GM13976 (cell line): Measurements from ENCODE around the gene ZNF804A.

Experiments used
- DNase-seq: peaks from one replicate; pipeline ENCODE4 v3.0.0; 2012; ENCODE audit warnings: low spot score
- in situ Hi-C: fragments of 300-500 bp; cut with MboI; formaldehyde crosslinking; loops from one replicate; pipeline ENCODE4 v1.12.0; 2022; ENCODE audit warnings: low sequenced_read_pairs, mixed read lengths, inconsistent platforms; ENCODE audit not compliant: unreplicated experiment
- TF ChIP-seq, protein P1 (sequence below): IDR thresholded peaks from 2 replicates; pipeline ENCODE4 v1.5.1; 2012; ENCODE audit warnings: borderline replicate concordance, mild to moderate bottlenecking; ENCODE audit not compliant: insufficient read depth; ENCODE audit errors: extremely low read depth, missing control alignments, control extremely low read depth

ZNF804A gene

DNA sequence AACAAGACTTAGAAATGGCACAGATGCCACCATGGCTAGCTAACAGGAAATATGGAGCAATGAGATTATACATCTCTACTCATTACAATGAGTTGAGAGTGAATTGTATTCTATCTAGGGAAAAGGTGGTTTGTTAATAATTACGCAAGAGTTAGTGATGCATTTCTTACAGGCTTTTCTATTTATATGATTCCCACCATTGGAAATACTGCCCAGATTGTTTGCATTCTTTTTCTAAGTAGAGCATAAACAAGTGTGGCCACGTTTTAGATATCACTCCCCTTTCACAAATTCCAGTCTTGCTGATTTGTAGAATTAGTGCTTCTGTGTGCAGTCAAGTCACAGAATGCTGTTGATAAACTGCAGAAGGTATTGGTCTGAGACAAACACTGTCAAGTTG is 56.6 kb downstream of the ZNF804A start:
- no peak for DNase-seq
- in situ Hi-C loops: no loop called here
- TF ChIP-seq, protein P1, sequence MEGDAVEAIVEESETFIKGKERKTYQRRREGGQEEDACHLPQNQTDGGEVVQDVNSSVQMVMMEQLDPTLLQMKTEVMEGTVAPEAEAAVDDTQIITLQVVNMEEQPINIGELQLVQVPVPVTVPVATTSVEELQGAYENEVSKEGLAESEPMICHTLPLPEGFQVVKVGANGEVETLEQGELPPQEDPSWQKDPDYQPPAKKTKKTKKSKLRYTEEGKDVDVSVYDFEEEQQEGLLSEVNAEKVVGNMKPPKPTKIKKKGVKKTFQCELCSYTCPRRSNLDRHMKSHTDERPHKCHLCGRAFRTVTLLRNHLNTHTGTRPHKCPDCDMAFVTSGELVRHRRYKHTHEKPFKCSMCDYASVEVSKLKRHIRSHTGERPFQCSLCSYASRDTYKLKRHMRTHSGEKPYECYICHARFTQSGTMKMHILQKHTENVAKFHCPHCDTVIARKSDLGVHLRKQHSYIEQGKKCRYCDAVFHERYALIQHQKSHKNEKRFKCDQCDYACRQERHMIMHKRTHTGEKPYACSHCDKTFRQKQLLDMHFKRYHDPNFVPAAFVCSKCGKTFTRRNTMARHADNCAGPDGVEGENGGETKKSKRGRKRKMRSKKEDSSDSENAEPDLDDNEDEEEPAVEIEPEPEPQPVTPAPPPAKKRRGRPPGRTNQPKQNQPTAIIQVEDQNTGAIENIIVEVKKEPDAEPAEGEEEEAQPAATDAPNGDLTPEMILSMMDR: no peak

- no peak for DNase-seq
- in situ Hi-C loops: no loop called here
Measured at GRCh38 chr2:184677171-184677570, 78.8 kb downstream of the ZNF804A start.

DNA sequence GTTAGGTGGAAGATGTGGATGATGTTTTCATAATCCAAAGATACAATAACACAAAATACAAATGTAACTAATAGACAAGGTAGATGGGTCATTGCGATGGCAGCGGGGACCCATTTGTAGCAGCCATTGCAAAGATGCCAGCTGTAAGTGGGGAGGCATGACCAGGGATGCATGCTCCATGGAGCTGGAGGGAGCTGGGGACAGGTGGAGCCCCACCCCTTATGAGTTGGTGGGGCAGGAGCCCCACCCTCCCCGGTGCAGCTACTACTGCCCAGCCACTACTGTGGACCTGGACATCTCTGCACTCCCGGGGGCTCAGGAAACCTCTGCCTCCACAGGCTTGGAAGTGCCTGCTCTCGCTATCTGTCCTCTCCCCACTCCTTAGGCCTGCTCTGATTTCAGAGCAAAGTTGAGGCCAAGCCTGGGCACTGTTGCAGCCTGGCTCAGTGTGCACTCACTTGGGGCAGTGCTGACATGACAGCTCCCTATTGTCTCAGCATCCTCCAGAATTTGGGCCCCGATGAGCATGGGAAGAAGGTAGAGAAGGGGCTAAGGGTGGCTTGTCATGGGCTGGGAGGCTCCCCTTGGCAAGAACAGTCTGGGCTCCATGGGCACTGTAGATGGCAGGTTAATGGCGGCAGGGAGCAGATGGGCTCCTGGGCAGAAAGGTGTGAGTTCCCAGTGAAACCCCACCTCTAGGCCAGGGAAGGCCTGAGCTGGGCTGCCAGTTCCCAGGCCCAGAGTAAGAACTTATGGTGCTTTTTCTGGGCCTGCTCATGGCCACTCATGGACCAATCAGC is 81.1 kb downstream of the ZNF804A start:
- in situ Hi-C loops: no loop called here
- TF ChIP-seq, protein P1: no peak
- no peak for DNase-seq

More at GRCh38 chr2:184677171-184677570, 78.8 kb downstream of the ZNF804A start:
- TF ChIP-seq, protein P1: no peak

GRCh38 chr2:184680825-184681224 is 82.5 kb downstream of the ZNF804A start:
- in situ Hi-C loops: no loop called here
- DNase-seq: no peak
- TF ChIP-seq, protein P1: no peak

DNA sequence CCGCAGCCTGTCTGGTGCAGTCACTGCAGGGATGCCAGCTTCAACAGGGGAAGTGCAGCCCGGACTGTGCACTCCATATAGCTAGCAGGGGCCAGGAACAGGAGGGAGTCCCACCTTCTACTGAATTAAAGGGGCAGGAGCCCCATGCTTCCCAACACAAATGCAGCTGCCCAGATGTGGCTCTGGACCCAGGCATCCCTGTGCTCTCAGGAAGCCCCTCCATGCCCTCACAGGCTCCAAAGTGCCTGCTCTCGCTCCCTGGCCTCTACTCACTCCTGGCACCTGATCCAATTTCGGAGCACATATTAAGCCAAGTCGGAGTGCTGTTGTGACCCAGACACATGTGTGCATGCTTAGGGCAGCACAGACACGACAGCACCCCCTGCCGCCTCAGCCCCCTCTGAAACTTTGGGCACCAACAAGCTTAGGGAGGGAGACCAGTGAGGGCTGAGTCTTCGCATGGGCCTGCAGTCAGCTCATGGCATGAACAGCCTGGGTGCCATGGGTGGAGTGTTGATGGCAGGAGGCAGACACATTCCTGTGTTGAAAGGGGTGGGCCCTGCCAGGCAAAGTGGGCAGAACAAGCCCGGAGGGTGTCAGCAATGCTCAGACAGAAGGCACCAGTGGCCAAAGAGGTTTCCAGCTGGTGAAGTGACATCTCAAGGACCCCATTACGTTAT is 83.5 kb downstream of the ZNF804A start:
- no peak for DNase-seq
- TF ChIP-seq, protein P1: no peak
- in situ Hi-C loops: no loop called here

- TF ChIP-seq, protein P1: no peak
- no peak for DNase-seq
- in situ Hi-C loops: no loop called here
Measured at GRCh38 chr2:184683911-184684310, 85.6 kb downstream of the ZNF804A start.
